Glutamatergic neuron (in vitro differentiated cells): ENCODE results near the gene RASSF6. TPM values are rescaled to one million over a fixed set of nuclear protein-coding genes. Genes with fewer than 3 reads are reported as not detected.
"Not testable (repeated sequence)": the region's sequence is repeated elsewhere in the genome, so short reads cannot be mapped to it uniquely, and the experiment has no call there.

ENCODE experiments used
- DNase-seq: peaks from one replicate; pipeline ENCODE4 v3.0.0; 2022
- H3K27ac Mint-ChIP-seq: one replicate; pipeline ENCODE4 v1.8.0; 2020; ENCODE audit warnings: mild to moderate bottlenecking, mixed read lengths, inconsistent platforms; ENCODE audit not compliant: unreplicated experiment
- H3K27me3 Mint-ChIP-seq: one replicate; pipeline ENCODE4 v1.8.0; 2020; ENCODE audit warnings: mild to moderate bottlenecking, moderate library complexity, mixed read lengths, inconsistent platforms; ENCODE audit not compliant: unreplicated experiment
- H3K36me3 Mint-ChIP-seq: one replicate; pipeline ENCODE4 v1.8.0; 2020; ENCODE audit warnings: mild to moderate bottlenecking, mixed read lengths, inconsistent platforms; ENCODE audit not compliant: unreplicated experiment
- H3K4me1 Mint-ChIP-seq: one replicate; pipeline ENCODE4 v1.8.0; 2020; ENCODE audit warnings: mild to moderate bottlenecking, low read depth, mixed read lengths, inconsistent platforms; ENCODE audit not compliant: unreplicated experiment
- H3K4me3 Mint-ChIP-seq: one replicate; pipeline ENCODE4 v1.8.0; 2020; ENCODE audit warnings: mild to moderate bottlenecking, mixed read lengths, inconsistent platforms; ENCODE audit not compliant: unreplicated experiment
- H3K9me3 Mint-ChIP-seq: one replicate; pipeline ENCODE4 v1.8.0; 2020; ENCODE audit warnings: mild to moderate bottlenecking, moderate library complexity, mixed read lengths, inconsistent platforms; ENCODE audit not compliant: unreplicated experiment
- CTCF ChIP-seq: fragments of 200-600 bp; sonication (generic); IDR thresholded peaks from one replicate; pipeline ENCODE4 v1.5.0; 2021; ENCODE audit not compliant: partially characterized antibody, unreplicated experiment
- total RNA-seq: library from RNA; stranded (reverse); fragmentation: NEBNext Ultra II Directional; extraction: Animal tissue kit (Norgen Biotek cat#: 25700); gene quantifications from one replicate; pipeline ENCODE4 v1.2.1, GENCODE V29; 2021; ENCODE audit not compliant: unreplicated experiment

RASSF6 gene
- total RNA-seq, 1 donor from 2014 or later: not detected

GRCh38 chr4:73650250-73650649, 30.0 kb upstream of the RASSF6 start:
- no peaks in the 10 kb centered on the region for H3K36me3 Mint-ChIP-seq
- H3K9me3 Mint-ChIP-seq: no peaks in the 10 kb centered on the region
- H3K27me3 Mint-ChIP-seq: no peaks in the 10 kb centered on the region
- DNase-seq: no peak
- no peak overlapping the region for H3K27ac Mint-ChIP-seq
- no peak overlapping the region for H3K4me3 Mint-ChIP-seq
- no peak for TF ChIP-seq CTCF
- no peaks in the 10 kb centered on the region for H3K4me1 Mint-ChIP-seq

DNA sequence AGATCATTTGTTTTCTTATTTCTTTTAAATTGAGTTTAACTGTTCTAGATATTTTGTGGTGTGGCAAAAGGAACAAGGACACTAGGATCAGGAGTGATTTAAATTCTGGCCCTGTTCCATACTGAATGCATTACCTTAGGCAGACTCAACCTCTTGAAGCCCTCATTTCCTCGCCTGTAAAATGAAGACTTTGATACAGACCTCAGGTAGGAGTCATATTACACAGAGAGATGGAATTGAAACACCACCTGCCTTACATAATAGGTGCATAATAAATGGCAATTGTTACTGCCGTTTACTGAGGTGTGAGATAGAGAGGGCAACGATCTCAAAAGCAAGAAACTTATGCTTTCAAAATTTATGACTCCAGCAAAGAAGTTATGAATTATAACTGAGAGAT, 28.2 kb upstream of the RASSF6 start:
- Mint-ChIP-seq H3K27me3 (no peaks in the 10 kb centered on the region), H3K4me3 (no peak overlapping the region), H3K9me3 (no peaks in the 10 kb centered on the region), H3K27ac (no peak overlapping the region), H3K4me1 (no peaks in the 10 kb centered on the region), H3K36me3 (no peaks in the 10 kb centered on the region)
- no peak for TF ChIP-seq CTCF
- DNase-seq: no peak

- no peaks in the 10 kb centered on the region for H3K9me3 Mint-ChIP-seq
- no peak overlapping the region for H3K27ac Mint-ChIP-seq
- no peak overlapping the region for H3K4me3 Mint-ChIP-seq
- no peaks in the 10 kb centered on the region for H3K27me3 Mint-ChIP-seq
- no peak for DNase-seq
- TF ChIP-seq CTCF: no peak
- H3K36me3 Mint-ChIP-seq: no peaks in the 10 kb centered on the region
- H3K4me1 Mint-ChIP-seq: no peaks in the 10 kb centered on the region
Observed at GRCh38 chr4:73646117-73646516, 25.9 kb upstream of the RASSF6 start.

DNA sequence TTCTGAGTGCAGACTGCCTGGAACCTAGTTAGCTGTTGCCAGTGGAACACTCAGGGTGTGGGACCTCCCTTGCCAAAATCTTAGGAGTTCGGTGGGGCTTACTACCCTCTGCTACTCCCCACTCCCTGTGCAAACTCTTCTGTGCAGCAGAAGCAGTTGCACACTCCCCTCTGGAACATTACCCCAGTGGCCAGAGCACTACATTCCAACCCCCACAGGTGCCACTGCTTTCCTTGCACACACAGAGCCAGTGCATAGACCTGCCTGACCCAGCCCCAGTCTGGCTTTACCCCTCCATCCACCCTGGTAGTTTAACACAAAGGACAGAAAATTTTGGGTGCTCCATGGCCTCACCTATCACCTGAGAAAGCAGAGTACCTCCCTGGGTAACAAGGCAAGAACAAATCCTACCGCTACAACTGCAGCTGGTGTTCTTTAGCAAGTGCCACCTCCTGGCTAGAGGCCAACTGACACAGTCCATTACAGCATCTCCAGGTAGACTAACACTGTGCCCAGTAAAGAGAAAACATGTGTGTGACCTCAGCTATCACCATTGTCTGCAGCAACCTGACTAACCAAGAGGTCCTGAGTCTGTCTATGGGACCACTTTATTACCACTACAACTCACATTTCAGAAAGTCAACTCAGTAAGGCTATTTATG, 11.5 kb upstream of the RASSF6 start:
- Mint-ChIP-seq H3K4me1 (no peaks in the 10 kb centered on the region), H3K27ac (no peak overlapping the region), H3K36me3 (no peaks in the 10 kb centered on the region), H3K27me3 (no peaks in the 10 kb centered on the region), H3K4me3 (no peak overlapping the region), H3K9me3 (no peaks in the 10 kb centered on the region)
- no peak for DNase-seq
- no peak for TF ChIP-seq CTCF

DNA sequence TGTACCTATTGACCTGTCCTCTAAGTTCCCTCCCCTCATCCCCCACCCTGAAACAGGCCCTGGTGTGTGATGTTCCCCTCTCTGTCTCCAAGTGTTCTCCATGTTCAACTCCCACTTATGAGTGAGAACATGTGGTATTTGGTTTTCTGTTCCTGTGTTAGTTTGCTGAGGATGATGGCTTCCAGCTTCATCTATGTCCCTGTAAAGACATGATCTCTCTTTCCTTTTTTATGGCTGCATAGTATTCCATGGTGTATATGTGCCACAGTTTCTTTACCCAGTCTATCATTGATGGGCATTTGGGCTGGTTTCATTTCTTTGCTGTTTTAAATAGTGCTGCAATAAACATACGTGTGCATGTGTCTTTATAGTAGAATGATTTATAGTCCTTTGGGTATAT, 8.6 kb upstream of the RASSF6 start:
- H3K9me3 Mint-ChIP-seq, H3K36me3 Mint-ChIP-seq, H3K27ac Mint-ChIP-seq: not testable (repeated sequence)

More for the DNA sequence above, 8.6 kb upstream of the RASSF6 start:
- not testable (repeated sequence) for H3K4me1 Mint-ChIP-seq, H3K4me3 Mint-ChIP-seq, DNase-seq, H3K27me3 Mint-ChIP-seq
